Pancreas (tissue), 10 donors: ENCODE results near the gene HYOU1. TPM values are rescaled to one million over a fixed set of nuclear protein-coding genes. Genes with fewer than 3 reads are reported as not detected.

Experiments used
- ATAC-seq, 4 donors: fragments of 200-7000 bp; cut with Tn5 transposase; one replicate each; pipeline versions ENCODE4 v1.8.0 to v1.9.1; 2020; ENCODE audit warnings: mild to moderate bottlenecking in 4 of 4, moderate library complexity in 4 of 4
- DNase-seq, 6 donors: peaks; one replicate each; pipeline ENCODE4 v3.0.0-alpha.2; 2020
- FAIRE-seq: peaks from 2 replicates; lab custom pipeline; 2012; peaks lifted over from hg19 to GRCh38; lab: Jason Lieb, UNC
- H3K27ac ChIP-seq, 4 donors: fragments of 200-600 bp; sonication (generic); 1 replicate in 3 of 4; 2 replicates in 1 of 4; pipeline versions ENCODE4 v1.5.0 to v1.8.0; 2020
- H3K27me3 ChIP-seq, 4 donors: fragments of 200-600 bp; one replicate each; pipeline ENCODE4 v1.8.0; 2021
- H3K36me3 ChIP-seq, 3 donors: fragments of 200-600 bp; sonication (generic) in 1 of 3; one replicate each; pipeline versions ENCODE4 v1.5.0 to v1.8.0; 2020 to 2021
- H3K4me1 ChIP-seq, 3 donors: fragments of 200-600 bp; one replicate each; pipeline ENCODE4 v1.8.0; 2021
- H3K4me3 ChIP-seq, 4 donors: fragments of 200-600 bp; sonication (generic) in 2 of 4; one replicate each; pipeline versions ENCODE4 v1.5.0 to v1.8.0; 2020 to 2021
- H3K9me3 ChIP-seq, 4 donors: fragments of 200-600 bp; one replicate each; pipeline ENCODE4 v1.8.0; 2021
- CTCF ChIP-seq, 4 donors: fragments of 200-600 bp; sonication (generic) in 3 of 4; IDR thresholded peaks; one replicate each; pipeline versions ENCODE4 v1.5.0 to v1.8.0; 2021; ENCODE audit warnings: antibody characterized with exemption in 4 of 4
- whole genome bisulfite sequencing, 2 donors: extraction: QIAGEN DNeasy Blood & Tissue Kit; methylation state at CpG; one replicate each; pipeline ENCODE4 v1.1.7; 2013; 5-methylcytosine and 5-hydroxymethylcytosine counted together
- intact Hi-C, 3 donors: fragments of 100-400 bp; cut with DNase I; formaldehyde crosslinking; loops; one replicate each; pipeline versions ENCODE4 v1.11.1 to v1.14.2; 2022
- polyA plus RNA-seq, 2 donors: library from polyadenylated mRNA; stranded (reverse); fragments of 200-250 nt; gene quantifications; one replicate each; pipeline ENCODE4 v1.2.3, GENCODE V29; 2013
- total RNA-seq, 6 donors: library from RNA; stranded (reverse); fragmentation: NEBNext Ultra II Directional in 4 of 6; extraction: Animal tissue kit (Norgen Biotek cat#: 25700) in 4 of 6; gene quantifications; one replicate each; pipeline versions ENCODE4 v1.2.1 to v1.2.4, GENCODE V29; 2021 to 2023
- donor health status: healthy with polysubstance abuse.
- donor health status: DM: no; HTN: no; CAD: no; lungs with moderate emphysema.
- donor health status: DM: no; HTN: no; CAD: no.
- donor health status: control.
- donor health status: control.
- donor health status: Bipolar disorder and iron deficiency.
- donor health status: DM: yes; HTN: yes; CAD: no.
- donor health status: DM: no; HTN: no; CAD: no.
- donor health status: DM: no; HTN: no; CAD: no.
- donor health status: DM: yes; HTN: yes; CAD: no.

HYOU1 gene
- total and polyA plus RNA-seq, 8 donors: 79.2 to 210 (median 143) TPM

GRCh38 chr11:119052163-119052814, 4.7 kb downstream of the HYOU1 start:
- WGBS, 2 donors: 77 to 81% methylated on average over 23 of the region's 23 CpGs
- FAIRE-seq: no peak
- Histone ChIP-seq H3K27ac (no peak overlapping the region), H3K9me3 (no peaks in the 10 kb centered on the region), H3K4me1 (peaks cover 0 to 11% (median 0%) of the 10 kb centered on the region in 3 donors), H3K27me3 (no peaks in the 10 kb centered on the region), H3K4me3 (no peak overlapping the region), H3K36me3 (peaks cover 7 to 67% (median 54%) of the 10 kb centered on the region in 3 donors)
- no peak for ATAC-seq
- peak in 1 of 6 donors; percentile 26 for DNase-seq
- intact Hi-C loops: no loop called here
- no peak for TF ChIP-seq CTCF (IDR thresholded peaks at IDR 0.05)

- Histone ChIP-seq H3K27ac (no peak overlapping the region), H3K9me3 (no peaks in the 10 kb centered on the region), H3K36me3 (peaks cover 7 to 73% (median 56%) of the 10 kb centered on the region in 3 donors), H3K27me3 (no peaks in the 10 kb centered on the region), H3K4me3 (no peak overlapping the region), H3K4me1 (peaks cover 0 to 11% (median 0%) of the 10 kb centered on the region in 3 donors)
- FAIRE-seq: no peak
- WGBS, 2 donors: 74 to 76% methylated on average over 17 of the region's 17 CpGs
- no peak for TF ChIP-seq CTCF (IDR thresholded peaks at IDR 0.05)
- ATAC-seq: no peak
- DNase-seq: peak in 1 of 6 donors; percentile 48
- intact Hi-C loops: no loop called here
Observed at GRCh38 chr11:119051440-119052162, 5.4 kb downstream of the HYOU1 start.

- intact Hi-C loops: no loop called here
- ATAC-seq: no peak
- peaks cover 9 to 86% (median 52%) of the 10 kb centered on the region in 3 donors for H3K36me3 ChIP-seq
- H3K4me1 ChIP-seq: no peaks in the 10 kb centered on the region
- H3K27me3 ChIP-seq: no peaks in the 10 kb centered on the region
- WGBS, 2 donors: 87 to 88% methylated on average over 7 of the region's 7 CpGs
- no peak for TF ChIP-seq CTCF (IDR thresholded peaks at IDR 0.05)
- H3K9me3 ChIP-seq: no peaks in the 10 kb centered on the region
- H3K4me3 ChIP-seq: no peak overlapping the region
- DNase-seq: peak in 1 of 6 donors; percentile 59
- no peak overlapping the region for H3K27ac ChIP-seq
- FAIRE-seq: no peak
Observed at GRCh38 chr11:119049081-119049480, 7.9 kb downstream of the HYOU1 start.

GRCh38 chr11:119048644-119049043, 8.4 kb downstream of the HYOU1 start:
- Histone ChIP-seq H3K36me3 (peaks cover 9 to 82% (median 50%) of the 10 kb centered on the region in 3 donors), H3K4me1 (no peaks in the 10 kb centered on the region)
- intact Hi-C loops: no loop called here

More at GRCh38 chr11:119048644-119049043, 8.4 kb downstream of the HYOU1 start:
- no peak for ATAC-seq
- 92 to 93% methylated on average over 9 of the region's 9 CpGs for WGBS, 2 donors
- no peak for FAIRE-seq
- DNase-seq: peak in 1 of 6 donors; percentile 42
- Histone ChIP-seq H3K27ac (no peak overlapping the region), H3K4me3 (no peak overlapping the region), H3K27me3 (no peaks in the 10 kb centered on the region), H3K9me3 (no peaks in the 10 kb centered on the region)
- no peak for TF ChIP-seq CTCF (IDR thresholded peaks at IDR 0.05)
